GM23338 (cell line): ENCODE data around the gene DCP2. TPM values are rescaled to one million over a fixed set of nuclear protein-coding genes. Genes with fewer than 3 reads are reported as not detected.
"Not testable (repeated sequence)": the region's sequence is repeated elsewhere in the genome, so short reads cannot be mapped to it uniquely, and the experiment has no call there.

ENCODE experiments used
- ATAC-seq: fragments of 200-7000 bp; cut with Tn5 transposase; 3 replicates; pipeline ENCODE4 v1.9.1; 2020
- DNase-seq: peaks from one replicate; pipeline ENCODE4 v3.0.0-alpha.2; 2015; ENCODE audit warnings: low spot score
- H2AFZ ChIP-seq: fragments of 200-600 bp; sonication (generic); 2 replicates; pipeline ENCODE4 v1.8.0; 2016; ENCODE audit warnings: antibody characterized with exemption, mild to moderate bottlenecking, moderate library complexity
- H3F3A ChIP-seq: fragments of 200-600 bp; sonication (generic); replicated peaks from 2 replicates; pipeline ENCODE4 v1.8.0; 2017; ENCODE audit warnings: antibody characterized with exemption, mixed run types, low read depth
- H3K27ac ChIP-seq: fragments of 200-600 bp; sonication (generic); 2 replicates; pipeline ENCODE4 v1.6.1; 2016; ENCODE audit warnings: low read depth
- H3K27me3 ChIP-seq: fragments of 200-600 bp; sonication (generic); 2 replicates; pipeline ENCODE4 v1.8.0; 2016; ENCODE audit warnings: mild to moderate bottlenecking, mixed run types, moderate library complexity; ENCODE audit not compliant: insufficient read depth
- H3K36me3 ChIP-seq: fragments of 200-600 bp; sonication (generic); 2 replicates; pipeline ENCODE4 v1.8.0; 2016; ENCODE audit warnings: mild to moderate bottlenecking; ENCODE audit not compliant: insufficient read depth
- H3K4me1 ChIP-seq: fragments of 200-600 bp; sonication (generic); 2 replicates; pipeline ENCODE4 v1.8.0; 2016; ENCODE audit warnings: mild to moderate bottlenecking, moderate library complexity; ENCODE audit not compliant: insufficient read depth
- H3K4me2 ChIP-seq: fragments of 200-600 bp; sonication (generic); 2 replicates; pipeline ENCODE4 v1.7.1; 2017; ENCODE audit warnings: mixed run types
- H3K4me3 ChIP-seq: fragments of 200-600 bp; sonication (generic); 2 replicates; pipeline ENCODE4 v1.6.1; 2016; ENCODE audit warnings: mixed run types
- H3K79me2 ChIP-seq: fragments of 200-600 bp; sonication (generic); replicated peaks from 2 replicates; pipeline ENCODE4 v1.8.0; 2017; ENCODE audit warnings: mild to moderate bottlenecking; ENCODE audit not compliant: insufficient read depth
- H3K9me2 ChIP-seq: fragments of 200-600 bp; sonication (generic); 2 replicates; pipeline ENCODE4 v1.8.0; 2017; ENCODE audit not compliant: insufficient read depth
- H4K20me1 ChIP-seq: fragments of 200-600 bp; sonication (generic); replicated peaks from 2 replicates; pipeline ENCODE4 v1.8.0; 2017; ENCODE audit warnings: mild to moderate bottlenecking; ENCODE audit not compliant: insufficient read depth
- H3K27ac Mint-ChIP-seq: 2 replicates; pipeline ENCODE4 v1.8.0; 2020; ENCODE audit warnings: inconsistent platforms, mild to moderate bottlenecking, moderate library complexity, mixed read lengths
- H3K27me3 Mint-ChIP-seq: 3 replicates; pipeline ENCODE4 v1.8.0; 2022; ENCODE audit warnings: low read depth, mild to moderate bottlenecking, moderate library complexity, mixed read lengths, inconsistent platforms; ENCODE audit not compliant: insufficient read depth, poor library complexity
- H3K36me3 Mint-ChIP-seq: 3 replicates; pipeline ENCODE4 v1.8.0; 2021; ENCODE audit warnings: low read depth, mild to moderate bottlenecking, inconsistent platforms, moderate library complexity, mixed read lengths
- H3K4me1 Mint-ChIP-seq: 3 replicates; pipeline ENCODE4 v1.8.0; 2020; ENCODE audit warnings: mild to moderate bottlenecking, inconsistent platforms, mixed read lengths
- H3K4me3 Mint-ChIP-seq: 3 replicates; pipeline ENCODE4 v1.8.0; 2021; ENCODE audit warnings: moderate library complexity, mild to moderate bottlenecking, inconsistent platforms, mixed read lengths
- H3K9me3 Mint-ChIP-seq: 3 replicates; pipeline ENCODE4 v1.8.0; 2020; ENCODE audit warnings: moderate library complexity, mild to moderate bottlenecking, inconsistent platforms, mixed read lengths
- CTCF ChIP-seq, 2 experiments: fragments of 200-600 bp in 1 of 2; sonication (generic) in 1 of 2; conservative IDR thresholded peaks; 2 replicates each; pipeline versions ENCODE4 v1.5.1 to v1.6.1; 2016 to 2017; ENCODE audit warnings: antibody characterized with exemption in 2 of 2, low read depth in 2 of 2, mild to moderate bottlenecking in 2 of 2, moderate library complexity in 1 of 2
- ZNF462 ChIP-seq: fragments of 250-450 bp; sonication (Bioruptor Pico); IDR thresholded peaks from 2 replicates; pipeline ENCODE4 v1.5.0; 2020; ENCODE audit warnings: mild to moderate bottlenecking, moderate library complexity
- polyA plus RNA-seq: library from polyadenylated mRNA; unstranded; fragments of >200 nt; fragmentation: Nextera tagmentation; extraction: Ambion mirVana; gene quantifications from 2 replicates; pipeline ENCODE4 v1.2.1, GENCODE V29; 2016
- total RNA-seq: library from RNA; depleted of rRNA; stranded (reverse); fragments of >200 nt; shearing (Covaris generic); gene quantifications from 2 replicates; pipeline ENCODE4 v1.2.3, GENCODE V29; 2014

Gene DCP2
- total and polyA plus RNA-seq, 2 experiments from 2014 or later: 96.6 to 165 TPM

- TF ChIP-seq CTCF (conservative IDR thresholded peaks at IDR 0.05; ENCODE audit: low read depth in 2 of 2) (no peak), ZNF462 (CRISPR knock-in tag) (no peak)
Observed at GRCh38 chr5:112958093-112959088, 18.2 kb upstream of the DCP2 start (continued).

- not testable (repeated sequence) for ATAC-seq, H3K79me2 ChIP-seq, H4K20me1 ChIP-seq, H3K4me3 Mint-ChIP-seq, H3K27ac Mint-ChIP-seq, H3K4me2 ChIP-seq, H3F3A ChIP-seq, H3K27me3 Mint-ChIP-seq, H3K4me1 ChIP-seq, DNase-seq, H3K4me3 ChIP-seq, H3K9me2 ChIP-seq, H3K27ac ChIP-seq, H3K27me3 ChIP-seq, H3K36me3 ChIP-seq, H2AFZ ChIP-seq, H3K36me3 Mint-ChIP-seq, H3K9me3 Mint-ChIP-seq
- H3K4me1 Mint-ChIP-seq: peaks cover 24% of the 10 kb centered on the region
Observed at GRCh38 chr5:112959872-112960271, 16.7 kb upstream of the DCP2 start.
